ENCODE results near the gene ZBED4.
"Not testable (repeated sequence)": the region's sequence is repeated elsewhere in the genome, so short reads cannot be mapped to it uniquely, and the experiment has no call there.

Gene ZBED4

DNA sequence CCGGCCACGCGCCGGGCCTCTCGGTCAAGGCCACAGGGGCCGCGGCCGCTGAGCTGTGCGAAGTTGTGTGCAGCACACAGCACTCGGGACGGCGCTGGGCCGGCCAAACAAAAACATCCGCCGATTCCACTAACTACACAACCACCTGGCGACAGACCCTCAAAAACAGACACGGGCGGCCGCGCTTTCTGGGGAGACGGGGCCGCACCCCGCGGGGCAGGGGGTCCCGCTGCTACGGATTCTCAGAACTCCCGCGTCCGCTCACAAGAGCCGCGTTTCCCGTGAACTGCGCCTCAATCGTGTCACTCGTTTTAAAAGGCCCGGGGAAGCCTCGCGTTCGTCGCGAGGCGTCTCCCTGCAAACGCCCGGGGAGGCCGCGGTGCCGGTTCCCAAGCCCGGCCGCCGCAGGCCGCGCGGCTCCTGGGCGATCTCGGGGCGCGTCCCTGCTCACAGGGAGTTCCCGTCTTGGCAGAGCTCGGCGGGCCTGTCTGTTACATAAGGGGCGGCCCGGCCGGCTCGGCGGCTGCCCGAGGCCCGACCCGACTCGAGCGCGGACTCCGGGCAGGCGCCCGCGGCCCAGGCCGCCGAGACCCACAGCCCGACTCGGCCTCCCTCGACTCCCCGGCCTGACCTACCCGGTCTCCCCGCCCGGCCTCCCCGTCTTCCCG lies 26.9 kb upstream of the ZBED4 start:
- no peak for DNase-seq (ENCODE audit: low read depth)

DNA sequence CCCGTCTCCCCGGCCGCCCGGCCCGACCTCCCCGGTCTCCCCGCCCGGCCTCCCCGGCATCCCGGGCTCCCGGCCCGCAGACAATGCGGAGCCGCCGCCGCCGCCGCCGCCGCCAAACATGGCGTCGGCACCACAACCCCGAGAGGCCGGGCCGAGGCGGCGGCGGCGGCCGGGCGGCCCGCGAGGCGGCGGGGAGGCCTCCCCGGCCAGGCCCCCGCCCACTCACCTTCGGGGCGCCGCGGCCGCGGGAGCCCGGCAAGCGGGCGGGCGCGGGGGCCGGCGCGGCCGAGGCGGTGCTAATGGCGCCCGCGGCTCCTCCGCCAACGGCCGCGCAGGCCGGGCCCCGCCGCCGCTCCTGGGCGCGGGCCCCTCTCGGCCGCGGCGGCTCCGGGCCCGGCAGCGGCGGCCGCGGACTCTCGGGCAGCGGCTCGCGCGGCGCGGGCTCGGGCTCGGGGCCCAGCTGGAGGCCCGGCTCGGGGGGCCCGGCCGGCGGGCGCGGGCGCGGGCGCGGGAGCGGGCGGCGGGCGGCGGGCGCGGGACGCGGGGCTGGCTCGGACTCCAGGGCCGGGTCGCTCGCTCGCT lies 26.3 kb upstream of the ZBED4 start:
- no peak for DNase-seq (ENCODE audit: low read depth)

DNA sequence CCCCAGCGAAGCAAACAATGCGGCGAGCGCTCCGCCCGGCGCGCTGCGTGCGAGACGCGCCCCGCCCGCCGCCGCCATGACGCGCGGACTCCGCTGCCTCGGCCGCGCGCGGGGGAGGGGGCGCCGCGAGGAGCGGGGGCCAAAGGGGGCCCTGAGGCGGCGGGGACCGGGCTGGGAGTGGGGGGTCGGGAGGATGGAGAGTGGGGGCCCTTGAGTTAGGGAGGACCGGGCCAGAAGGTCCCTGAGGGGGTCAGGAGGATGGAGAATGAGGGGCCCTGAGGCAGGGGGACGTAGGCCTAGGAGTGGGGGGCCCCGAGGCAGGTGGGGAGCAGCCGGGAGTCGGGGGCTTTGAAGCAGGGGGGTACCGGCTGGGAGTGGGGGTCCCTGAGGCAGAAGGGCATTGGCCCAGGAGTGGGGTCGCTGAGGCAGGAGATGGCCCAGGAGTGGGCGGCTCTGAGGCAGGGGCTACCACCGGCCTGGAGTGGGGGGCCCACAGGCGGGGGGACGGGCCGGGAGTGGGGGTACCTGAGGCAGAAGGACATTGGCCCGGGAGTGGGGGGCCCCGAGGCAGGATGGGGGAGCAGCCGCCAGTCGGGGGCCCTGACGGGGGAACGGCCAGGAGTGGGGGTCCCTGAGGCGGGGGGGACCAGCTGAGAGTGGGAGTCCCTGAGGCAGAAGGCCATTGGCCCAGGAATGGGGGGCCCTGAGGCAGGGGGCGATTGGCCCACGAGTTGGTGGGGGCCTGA lies 25.6 kb upstream of the ZBED4 start, which contains the start of gene BRD1:
TSS of gene BRD1 (minus strand) at position 21 of the 746 bp plus-strand sequence. CDS start 3,556 bp downstream, outside the sequence.
- no peak for DNase-seq (ENCODE audit: low read depth)

GRCh38 chr22:49828599-49828965 lies 25.1 kb upstream of the ZBED4 start:
- DNase-seq (ENCODE audit: low read depth) = no peak

DNA sequence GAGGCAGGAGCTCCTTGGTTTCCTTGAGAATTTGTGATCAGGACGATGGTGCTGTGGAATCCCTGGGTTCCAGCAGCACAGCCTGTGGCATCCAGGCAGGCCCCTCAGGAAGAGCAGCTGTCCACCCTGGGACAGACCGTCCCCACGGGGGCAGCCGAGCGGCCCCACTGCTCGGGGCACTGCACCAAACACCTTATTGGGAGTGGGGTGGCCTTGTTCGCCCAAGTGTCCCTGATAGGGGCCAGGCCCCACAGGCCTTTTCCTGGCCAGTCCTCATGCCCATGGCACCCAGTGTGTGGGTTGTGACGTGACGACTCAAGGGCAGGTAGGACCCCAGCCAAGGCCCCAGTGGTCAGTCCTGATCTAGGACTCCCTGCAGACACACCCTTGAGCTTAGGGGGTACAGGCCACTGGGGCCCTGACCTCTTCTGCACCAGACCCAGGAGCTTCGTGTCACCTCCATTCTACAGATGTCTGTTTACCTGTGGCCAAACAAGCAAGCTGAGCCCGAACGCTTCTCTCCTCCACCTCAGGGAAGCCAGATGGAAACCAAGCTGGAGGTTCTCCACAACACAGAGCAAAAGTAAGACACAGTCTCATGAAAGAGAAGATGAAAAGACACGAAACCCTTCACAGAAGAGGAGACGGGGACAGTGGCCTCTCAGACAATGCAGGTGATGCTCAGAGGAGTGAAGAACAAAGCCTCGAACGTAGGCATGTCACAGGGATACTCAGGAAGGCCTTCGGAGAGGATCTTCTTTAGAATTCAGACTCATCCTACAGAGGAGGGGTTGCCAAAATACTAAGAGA lies 24.4 kb upstream of the ZBED4 start:
- no peak for DNase-seq (ENCODE audit: low read depth)

GRCh38 chr22:49833340-49834007 lies 20.2 kb upstream of the ZBED4 start:
- DNase-seq (ENCODE audit: low read depth) = no peak

DNA sequence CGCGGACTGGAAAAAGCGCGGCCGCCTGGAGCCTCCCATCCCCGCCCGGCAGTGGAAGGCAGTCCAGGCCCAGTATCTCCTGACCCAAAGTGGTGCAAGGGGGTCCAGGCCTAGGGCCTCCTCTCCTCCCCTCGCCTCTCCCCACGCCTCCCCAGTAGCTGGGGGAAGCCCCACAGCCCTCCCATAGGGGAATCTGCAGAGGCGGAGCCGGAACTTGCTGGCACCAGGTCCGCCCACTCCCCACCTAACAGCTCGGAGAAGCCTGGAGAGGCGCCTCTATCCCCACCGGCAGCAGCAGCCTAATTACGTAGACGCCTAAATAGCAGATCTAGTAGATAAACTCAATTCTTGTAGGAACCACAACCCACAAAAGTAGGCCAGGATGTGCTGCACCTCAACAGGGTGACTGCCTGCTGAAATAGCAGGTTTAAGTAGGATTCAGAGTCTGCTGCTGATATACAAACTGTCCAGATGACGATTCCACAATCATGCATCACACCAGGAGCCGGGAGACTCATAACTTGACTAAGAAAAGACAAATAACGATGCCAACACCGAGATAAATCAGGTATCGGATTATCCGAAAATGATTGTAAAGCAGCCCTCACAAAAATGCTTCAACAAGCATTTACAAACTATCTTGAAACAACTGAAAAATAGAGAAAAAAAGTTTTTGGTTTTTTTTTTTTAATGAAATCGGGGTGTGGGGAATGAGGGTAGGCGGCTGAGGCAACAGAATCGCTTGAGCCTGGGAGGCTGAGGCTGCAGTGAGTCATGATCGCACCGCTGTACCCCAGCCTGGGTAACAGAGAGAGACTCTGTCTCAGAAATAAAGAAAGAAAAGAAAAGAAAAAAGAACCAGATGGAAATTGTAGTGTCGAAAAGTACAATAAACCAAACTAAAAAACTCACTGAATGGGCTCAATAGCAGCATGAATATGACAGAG lies 14.6 kb upstream of the ZBED4 start:
- no peak for DNase-seq (ENCODE audit: low read depth)

- no peak for DNase-seq (ENCODE audit: low read depth)
Measured at GRCh38 chr22:49845241-49845640, 8.4 kb upstream of the ZBED4 start.

- DNase-seq (ENCODE audit: low read depth) = no peak
Measured at GRCh38 chr22:49845666-49846459, 7.8 kb upstream of the ZBED4 start.

DNA sequence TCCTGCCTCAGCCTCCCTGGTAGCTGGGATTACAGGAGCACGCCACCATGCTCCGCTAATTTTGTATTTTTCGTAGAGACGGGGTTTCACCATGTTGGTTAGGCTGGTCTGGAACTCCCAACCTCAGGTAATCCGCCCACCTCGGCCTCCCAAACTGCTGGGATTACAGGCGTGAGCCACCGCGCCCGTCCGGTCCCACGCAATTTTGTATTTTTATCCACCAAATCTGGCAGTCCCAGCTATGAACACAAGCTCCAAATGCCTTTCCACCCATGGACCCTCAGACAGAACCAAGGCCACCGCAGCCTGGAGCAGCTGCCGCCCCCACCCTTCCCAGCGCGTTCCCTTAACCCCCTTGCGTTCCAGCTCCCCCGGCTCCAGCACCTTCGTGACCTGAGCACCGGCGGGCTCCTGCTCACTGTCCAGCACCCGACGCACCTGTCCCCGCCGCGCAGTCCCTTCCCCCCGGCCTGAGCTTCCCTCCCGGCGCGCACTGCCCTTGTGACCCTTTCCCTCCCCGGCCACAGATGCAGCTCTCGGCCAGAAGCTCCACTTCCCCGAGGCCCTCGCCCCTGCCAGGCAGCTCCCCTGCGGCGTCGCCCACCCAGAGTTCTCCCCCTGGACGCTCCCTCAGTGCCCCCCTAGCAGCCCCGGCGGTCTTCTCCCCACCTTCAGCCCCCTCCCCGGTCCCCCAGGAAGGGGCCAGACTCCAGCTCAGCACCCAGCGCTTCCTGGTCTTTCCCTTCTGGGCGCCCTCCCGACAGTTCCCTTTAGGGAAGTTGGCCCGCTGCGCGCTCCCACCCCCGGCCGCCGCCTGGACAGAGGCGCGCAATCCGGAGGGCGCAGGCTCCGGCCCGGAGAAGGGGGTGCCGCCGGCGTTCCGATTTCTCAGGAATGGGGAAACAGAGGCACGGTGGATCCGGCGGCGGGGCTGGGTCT lies 5.6 kb upstream of the ZBED4 start:
- no peak for DNase-seq (ENCODE audit: low read depth)

DNA sequence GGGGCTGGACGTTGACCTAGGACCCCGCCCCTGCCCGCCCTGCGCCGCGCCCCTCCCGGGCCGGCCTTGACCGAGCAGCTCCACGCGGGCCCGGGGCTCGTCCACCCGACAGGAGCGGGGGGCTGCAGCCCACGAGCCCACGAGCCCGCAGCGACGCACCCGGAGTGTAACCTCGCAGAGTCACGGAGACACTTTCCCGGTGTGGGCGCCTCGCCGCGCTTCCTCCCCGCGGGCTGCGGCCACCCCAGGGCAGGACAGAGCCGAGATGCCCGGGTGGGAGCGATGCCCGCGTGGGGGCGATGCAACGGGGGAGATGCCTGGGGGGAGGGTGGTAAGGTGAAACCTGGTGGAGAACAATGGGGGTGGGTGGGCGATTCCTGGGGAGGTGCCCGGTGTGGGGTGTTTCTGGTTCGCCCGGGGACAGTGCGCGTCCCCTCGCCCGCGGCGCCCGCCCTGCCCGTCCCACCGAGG lies 4.9 kb upstream of the ZBED4 start:
- DNase-seq (ENCODE audit: low read depth) = no peak

DNA sequence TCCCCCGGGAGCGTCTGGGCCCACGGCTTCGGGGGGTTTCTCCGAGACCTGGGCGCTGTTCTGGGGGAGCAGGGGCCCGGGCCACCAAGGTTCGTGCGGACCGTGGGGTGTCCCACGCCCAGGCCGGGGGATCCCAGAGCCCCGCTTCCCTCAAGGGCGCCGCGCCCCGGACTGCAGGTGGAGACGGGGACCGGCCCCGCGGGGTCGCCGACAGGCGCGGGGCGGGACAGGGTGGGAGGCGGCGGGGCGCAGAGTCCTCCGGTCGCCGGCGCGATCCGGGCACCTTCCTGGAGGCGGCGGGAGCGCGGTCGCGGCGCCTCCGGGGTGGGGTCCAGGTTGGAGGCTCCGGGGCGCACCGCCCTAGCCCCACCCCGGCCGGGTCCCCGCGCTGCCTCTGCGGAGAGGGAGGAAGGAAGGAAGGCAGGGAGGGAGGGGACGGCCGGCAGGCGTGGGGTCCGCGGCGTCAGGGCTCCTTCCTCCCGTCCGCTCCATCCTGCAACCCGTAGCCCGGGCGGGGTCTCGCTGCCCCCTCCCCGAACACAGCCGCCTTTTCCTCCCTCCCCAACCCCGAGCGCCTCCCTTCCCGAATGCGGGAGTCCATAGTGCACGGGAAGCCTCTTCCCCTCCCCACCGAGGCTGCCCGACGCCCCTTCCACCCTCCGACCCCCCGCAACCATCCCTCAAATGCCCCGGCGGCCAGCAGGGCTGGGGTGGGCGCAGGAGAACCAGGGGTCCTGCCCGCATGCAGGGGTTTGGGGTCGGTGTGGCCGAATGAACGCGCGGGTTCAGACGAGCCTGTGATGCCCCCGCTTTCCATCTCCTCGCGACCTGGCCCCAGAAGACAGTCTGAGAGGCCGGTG lies 4.3 kb upstream of the ZBED4 start:
- DNase-seq (ENCODE audit: low read depth) = no peak

GRCh38 chr22:49850021-49850911 lies 3.4 kb upstream of the ZBED4 start:
- no peak for DNase-seq (ENCODE audit: low read depth)

DNA sequence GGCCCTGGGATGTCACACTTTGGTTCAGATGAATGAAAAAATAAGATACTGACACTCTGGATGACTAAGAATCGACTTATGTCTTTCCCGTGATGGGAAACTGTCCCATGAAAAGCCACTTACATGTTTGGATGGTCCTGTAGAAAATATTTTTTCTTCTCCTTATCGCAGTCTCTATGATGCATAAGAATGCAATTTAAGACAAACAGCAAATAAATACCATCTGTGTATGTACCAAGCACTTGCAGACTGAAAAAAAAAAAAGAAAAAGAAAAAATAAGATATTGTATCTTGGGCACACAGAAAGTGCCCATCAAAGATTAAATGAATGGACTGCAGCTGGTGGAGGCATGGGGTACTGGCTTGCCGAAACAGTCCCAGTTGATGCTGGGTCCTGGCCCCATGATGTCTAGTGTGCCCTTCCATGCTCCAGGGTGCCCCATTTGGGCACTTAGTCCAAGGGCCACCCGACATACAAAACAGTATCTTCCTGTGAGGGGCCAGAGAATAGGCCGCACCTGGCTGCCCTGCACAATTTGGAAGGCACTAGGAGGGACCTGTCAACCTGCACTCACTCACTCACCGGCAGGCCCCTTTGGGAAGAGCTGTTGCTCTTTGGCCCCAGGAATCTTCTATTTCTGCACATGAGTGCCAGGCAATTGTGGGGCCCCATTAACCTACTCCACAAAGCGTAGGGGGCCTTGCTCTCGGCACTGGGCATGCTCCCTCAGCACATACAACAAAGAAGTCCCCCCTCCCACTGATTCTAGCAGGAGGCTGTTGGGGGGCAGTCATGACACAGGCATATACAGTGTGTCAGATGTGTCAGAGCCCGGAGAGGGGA lies 2.5 kb upstream of the ZBED4 start:
- no peak for DNase-seq (ENCODE audit: low read depth)

- not testable (repeated sequence) for DNase-seq (ENCODE audit: low read depth)
Measured at GRCh38 chr22:49852568-49852897, 1.1 kb upstream of the ZBED4 start.
